Peyer's patch (tissue), 4 donors: ENCODE measurements around the gene SAP25. TPM values are rescaled to one million over a fixed set of nuclear protein-coding genes. Genes with fewer than 3 reads are reported as not detected.

Experiments used
- DNase-seq, 3 donors: peaks; one replicate each; pipeline ENCODE4 v3.0.0-alpha.2; 2017 to 2019
- H3K27ac ChIP-seq, 4 donors: fragments of 200-600 bp; sonication (generic); one replicate each; pipeline ENCODE4 v1.5.1; 2016 to 2019
- H3K27me3 ChIP-seq, 2 donors: fragments of 200-600 bp; sonication (generic); one replicate each; pipeline ENCODE4 v1.5.1; 2019
- H3K36me3 ChIP-seq, 3 donors: fragments of 200-600 bp; sonication (generic); one replicate each; pipeline ENCODE4 v1.5.1; 2016 to 2019
- H3K4me1 ChIP-seq, 4 donors: fragments of 200-600 bp; sonication (generic); one replicate each; pipeline ENCODE4 v1.5.1; 2016 to 2019
- H3K4me3 ChIP-seq, 4 donors: fragments of 200-600 bp; sonication (generic); 1 replicate in 3 of 4; 2 replicates in 1 of 4; pipeline ENCODE4 v1.5.1; 2016 to 2019; ENCODE audit warnings: mild to moderate bottlenecking in 1 of 4
- H3K9me3 ChIP-seq, 4 donors: fragments of 200-600 bp; sonication (generic); one replicate each; pipeline ENCODE4 v1.5.1; 2016 to 2019; ENCODE audit warnings: mild to moderate bottlenecking in 1 of 4
- CTCF ChIP-seq, 6 experiments: fragments of 450-650 bp in 4 of 6; fragments of 200-600 bp in 2 of 6; sonication (generic) in 1 of 6; IDR thresholded peaks; one replicate each; pipeline ENCODE4 v1.5.1; 2017 to 2019; ENCODE audit warnings: antibody characterized with exemption in 6 of 6, mild to moderate bottlenecking in 3 of 6, moderate library complexity in 1 of 6
- POLR2A ChIP-seq, 2 donors: fragments of 450-650 bp; IDR thresholded peaks; one replicate each; pipeline ENCODE4 v1.5.1; 2017; ENCODE audit warnings: antibody characterized with exemption in 2 of 2, mild to moderate bottlenecking in 2 of 2, moderate library complexity in 2 of 2
- total RNA-seq, 4 donors: library from RNA; depleted of rRNA; stranded (reverse); fragments of >200 nt; gene quantifications; one replicate each; pipeline ENCODE4 v1.1.0, GENCODE V29; 2016

The SAP25 gene
- total RNA-seq, 4 donors from 2014 or later: 2.5 to 18.2 (median 13.4) TPM

- no peak for TF ChIP-seq POLR2A (IDR thresholded peaks at IDR 0.05)
- no peak for TF ChIP-seq CTCF (IDR thresholded peaks at IDR 0.05)
- Histone ChIP-seq H3K4me1 (peaks cover 0 to 41% (median 19%) of the 10 kb centered on the region in 4 donors), H3K4me3 (no peak overlapping the region), H3K9me3 (no peaks in the 10 kb centered on the region), H3K36me3 (peaks cover 0 to 37% (median under 1%) of the 10 kb centered on the region in 3 donors), H3K27ac (no peak overlapping the region), H3K27me3 (no peaks in the 10 kb centered on the region)
- DNase-seq: no peak
These were observed 1.3 kb downstream of the SAP25 start for GRCh38 chr7:100572281-100572948.

GRCh38 chr7:100571829-100572116 is 1.9 kb downstream of the SAP25 start:
- TF ChIP-seq POLR2A (IDR thresholded peaks at IDR 0.05): no peak
- no peak for TF ChIP-seq CTCF (IDR thresholded peaks at IDR 0.05)
- Histone ChIP-seq H3K4me3 (no peak overlapping the region), H3K27me3 (no peaks in the 10 kb centered on the region), H3K36me3 (peaks cover 0 to 31% (median 0%) of the 10 kb centered on the region in 3 donors), H3K4me1 (peaks cover 0 to 46% (median 19%) of the 10 kb centered on the region in 4 donors), H3K27ac (no peak overlapping the region), H3K9me3 (no peaks in the 10 kb centered on the region)
- DNase-seq: no peak

GRCh38 chr7:100570954-100571828 is 2.5 kb downstream of the SAP25 start:
- H3K27ac ChIP-seq: no peak overlapping the region
- no peak overlapping the region for H3K4me3 ChIP-seq
- DNase-seq: no peak
- TF ChIP-seq POLR2A (IDR thresholded peaks at IDR 0.05) (no peak), CTCF (IDR thresholded peaks at IDR 0.05) (no peak)
- H3K9me3 ChIP-seq: no peaks in the 10 kb centered on the region
- H3K4me1 ChIP-seq: peaks cover 0 to 50% (median 19%) of the 10 kb centered on the region in 4 donors
- peaks cover 0 to 25% (median 0%) of the 10 kb centered on the region in 3 donors for H3K36me3 ChIP-seq
- H3K27me3 ChIP-seq: no peaks in the 10 kb centered on the region

GRCh38 chr7:100568896-100569844 is 4.5 kb downstream of the SAP25 start:
- Histone ChIP-seq H3K9me3 (no peaks in the 10 kb centered on the region), H3K27me3 (no peaks in the 10 kb centered on the region), H3K36me3 (peaks cover 0 to 11% (median 0%) of the 10 kb centered on the region in 3 donors), H3K4me3 (peak overlapping the region; percentile 23 to 47 (median 36)), H3K27ac (peak overlapping the region; percentile 41 to 69 (median 54)), H3K4me1 (peaks cover 0 to 53% (median 19%) of the 10 kb centered on the region in 4 donors)
- DNase-seq: peak in 2 of 3 donors; percentile 70 to 83
- TF ChIP-seq CTCF (IDR thresholded peaks at IDR 0.05) (peak; percentile 19 to 56 (median 46)), POLR2A (IDR thresholded peaks at IDR 0.05) (peak in 1 of 2 donors; percentile 15)
